Measurements from ENCODE around the gene ILF2.

DNA sequence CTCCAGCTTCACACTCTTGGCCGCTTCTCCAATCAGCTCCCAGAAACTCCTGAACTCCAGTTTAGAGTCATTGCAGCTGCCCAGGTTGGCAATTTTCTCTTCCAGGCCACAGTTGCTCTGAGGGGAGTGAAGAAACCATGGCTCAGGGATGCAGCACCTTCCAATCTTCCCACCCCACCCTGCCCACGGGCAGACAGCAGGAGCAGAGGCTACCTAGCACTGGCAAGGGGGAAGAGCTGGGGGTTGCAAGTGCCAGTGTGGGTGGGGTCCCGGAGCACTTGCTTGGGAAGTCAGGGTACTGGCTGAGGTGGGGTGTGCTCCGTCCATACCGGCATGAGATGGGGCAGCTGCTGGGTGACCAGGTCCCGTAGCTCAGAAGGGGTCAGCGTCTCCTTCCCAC is 55.9 kb downstream of the ILF2 start:
- TF ChIP-seq, protein P1, sequence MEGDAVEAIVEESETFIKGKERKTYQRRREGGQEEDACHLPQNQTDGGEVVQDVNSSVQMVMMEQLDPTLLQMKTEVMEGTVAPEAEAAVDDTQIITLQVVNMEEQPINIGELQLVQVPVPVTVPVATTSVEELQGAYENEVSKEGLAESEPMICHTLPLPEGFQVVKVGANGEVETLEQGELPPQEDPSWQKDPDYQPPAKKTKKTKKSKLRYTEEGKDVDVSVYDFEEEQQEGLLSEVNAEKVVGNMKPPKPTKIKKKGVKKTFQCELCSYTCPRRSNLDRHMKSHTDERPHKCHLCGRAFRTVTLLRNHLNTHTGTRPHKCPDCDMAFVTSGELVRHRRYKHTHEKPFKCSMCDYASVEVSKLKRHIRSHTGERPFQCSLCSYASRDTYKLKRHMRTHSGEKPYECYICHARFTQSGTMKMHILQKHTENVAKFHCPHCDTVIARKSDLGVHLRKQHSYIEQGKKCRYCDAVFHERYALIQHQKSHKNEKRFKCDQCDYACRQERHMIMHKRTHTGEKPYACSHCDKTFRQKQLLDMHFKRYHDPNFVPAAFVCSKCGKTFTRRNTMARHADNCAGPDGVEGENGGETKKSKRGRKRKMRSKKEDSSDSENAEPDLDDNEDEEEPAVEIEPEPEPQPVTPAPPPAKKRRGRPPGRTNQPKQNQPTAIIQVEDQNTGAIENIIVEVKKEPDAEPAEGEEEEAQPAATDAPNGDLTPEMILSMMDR (IDR thresholded peaks at IDR 0.05), result no peak
- TF ChIP-seq POLR2A (IDR thresholded peaks at IDR 0.05), result no peak

Measured in gastroesophageal sphincter (tissue), 3 donors.